Measurements from ENCODE around the gene MSRB3.

Gene MSRB3

GRCh38 chr12:65493913-65494245, 215.4 kb downstream of the MSRB3 start:
- Mint-ChIP-seq H3K27me3 (peaks cover 10% of the 10 kb centered on the region), H3K4me3 (no peak overlapping the region), H3K9me3 (peaks cover 2% of the 10 kb centered on the region), H3K4me1 (no peaks in the 10 kb centered on the region), H3K36me3 (no peaks in the 10 kb centered on the region), H3K27ac (no peak overlapping the region)
- ATAC-seq = no peak

GRCh38 chr12:65494537-65494936, 216.1 kb downstream of the MSRB3 start:
- Mint-ChIP-seq H3K4me1 (no peaks in the 10 kb centered on the region), H3K27me3 (peaks cover 10% of the 10 kb centered on the region), H3K9me3 (peaks cover 2% of the 10 kb centered on the region), H3K36me3 (no peaks in the 10 kb centered on the region), H3K4me3 (no peak overlapping the region), H3K27ac (no peak overlapping the region)
- no peak for ATAC-seq

- Mint-ChIP-seq H3K27ac (no peak overlapping the region), H3K9me3 (peaks cover 2% of the 10 kb centered on the region), H3K4me3 (no peak overlapping the region), H3K27me3 (peaks cover 10% of the 10 kb centered on the region), H3K4me1 (no peaks in the 10 kb centered on the region), H3K36me3 (no peaks in the 10 kb centered on the region)
- ATAC-seq = peak; percentile 26
Observed at GRCh38 chr12:65495233-65495632, 216.8 kb downstream of the MSRB3 start.

- Mint-ChIP-seq H3K4me3 (no peak overlapping the region), H3K27me3 (peaks cover 10% of the 10 kb centered on the region), H3K36me3 (no peaks in the 10 kb centered on the region), H3K9me3 (peaks cover 2% of the 10 kb centered on the region), H3K4me1 (no peaks in the 10 kb centered on the region), H3K27ac (no peak overlapping the region)
- no peak for ATAC-seq
Observed at GRCh38 chr12:65496617-65497016, 218.1 kb downstream of the MSRB3 start.

GRCh38 chr12:65497660-65498059, 219.2 kb downstream of the MSRB3 start:
- Mint-ChIP-seq H3K9me3 (no peaks in the 10 kb centered on the region), H3K4me3 (no peak overlapping the region), H3K36me3 (no peaks in the 10 kb centered on the region), H3K27ac (no peak overlapping the region), H3K4me1 (no peaks in the 10 kb centered on the region), H3K27me3 (peaks cover 10% of the 10 kb centered on the region)
- no peak for ATAC-seq

DNA sequence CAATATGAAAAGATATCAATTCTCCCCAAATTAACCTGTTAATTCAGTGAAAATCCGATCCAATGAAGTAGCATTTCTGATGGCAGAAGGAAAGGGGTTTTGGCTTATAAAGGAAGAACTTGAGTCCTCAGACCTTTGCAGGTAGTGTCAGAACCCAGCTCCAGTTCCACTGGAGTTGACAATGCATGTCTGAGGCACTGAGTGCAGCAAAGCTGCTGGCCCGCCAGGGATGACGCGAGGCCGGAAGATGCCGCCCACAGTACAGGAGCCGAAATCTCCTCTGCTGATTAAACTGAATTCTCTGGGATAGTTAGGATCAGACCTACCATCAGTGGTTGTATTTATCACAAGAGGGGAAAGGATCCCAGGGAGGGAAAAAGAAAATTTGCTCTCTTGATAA, 220.7 kb downstream of the MSRB3 start:
- peaks cover 10% of the 10 kb centered on the region for H3K27me3 Mint-ChIP-seq
- ATAC-seq = no peak
- H3K36me3 Mint-ChIP-seq = no peaks in the 10 kb centered on the region
- no peak overlapping the region for H3K4me3 Mint-ChIP-seq
- H3K9me3 Mint-ChIP-seq = no peaks in the 10 kb centered on the region
- no peaks in the 10 kb centered on the region for H3K4me1 Mint-ChIP-seq
- H3K27ac Mint-ChIP-seq = no peak overlapping the region

DNA sequence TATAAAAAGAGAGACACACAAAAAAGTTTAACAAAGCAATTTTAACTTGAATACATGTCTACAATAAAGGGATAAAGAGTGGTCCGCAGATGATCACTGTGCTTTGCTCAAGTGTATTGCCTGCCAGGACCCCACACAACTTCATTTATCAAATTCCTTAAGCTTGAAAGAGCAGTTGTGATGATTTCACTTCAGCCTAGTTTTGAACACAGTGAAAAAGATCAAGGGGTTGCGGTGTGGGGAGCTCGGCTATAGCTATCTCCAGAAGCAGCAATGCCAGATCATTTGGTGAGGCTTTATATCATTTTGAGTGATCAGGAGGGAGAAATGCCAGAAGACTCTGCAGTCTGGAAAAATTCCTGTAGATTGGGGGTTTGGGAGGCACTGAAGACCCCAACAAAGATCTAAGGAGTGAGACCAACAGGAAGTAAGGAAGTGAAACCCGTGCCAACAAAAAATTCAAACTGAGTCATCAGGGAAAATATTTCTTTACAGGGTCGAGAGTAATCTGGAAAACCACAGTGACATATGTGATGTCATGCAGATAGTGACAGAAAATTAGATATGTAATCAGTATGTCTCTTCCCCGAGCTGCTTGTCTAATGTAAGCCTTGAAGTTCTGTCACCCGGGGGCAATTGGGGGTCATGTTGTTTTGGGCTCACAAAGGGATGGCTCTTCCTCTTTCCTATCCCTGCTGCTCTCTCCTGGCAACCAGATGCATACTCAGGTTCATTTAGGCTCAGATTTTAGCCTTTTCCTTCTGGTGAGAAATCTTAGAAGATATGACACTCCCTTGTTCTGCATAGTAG, 221.8 kb downstream of the MSRB3 start:
- Mint-ChIP-seq H3K9me3 (no peaks in the 10 kb centered on the region), H3K36me3 (no peaks in the 10 kb centered on the region), H3K4me3 (no peak overlapping the region), H3K27ac (no peak overlapping the region), H3K4me1 (no peaks in the 10 kb centered on the region), H3K27me3 (peaks cover 2% of the 10 kb centered on the region)
- no peak for ATAC-seq

- H3K36me3 Mint-ChIP-seq = no peaks in the 10 kb centered on the region
- no peak overlapping the region for H3K27ac Mint-ChIP-seq
- no peaks in the 10 kb centered on the region for H3K9me3 Mint-ChIP-seq
- H3K4me3 Mint-ChIP-seq = no peak overlapping the region
- ATAC-seq = no peak
- H3K27me3 Mint-ChIP-seq = no peaks in the 10 kb centered on the region
- no peaks in the 10 kb centered on the region for H3K4me1 Mint-ChIP-seq
Observed at GRCh38 chr12:65501093-65501621, 222.7 kb downstream of the MSRB3 start.

- ATAC-seq = no peak
- no peak overlapping the region for H3K4me3 Mint-ChIP-seq
- H3K27me3 Mint-ChIP-seq = no peaks in the 10 kb centered on the region
- no peak overlapping the region for H3K27ac Mint-ChIP-seq
- no peaks in the 10 kb centered on the region for H3K9me3 Mint-ChIP-seq
- no peaks in the 10 kb centered on the region for H3K36me3 Mint-ChIP-seq
- no peaks in the 10 kb centered on the region for H3K4me1 Mint-ChIP-seq
Observed at GRCh38 chr12:65501935-65502334, 223.5 kb downstream of the MSRB3 start.

- H3K36me3 Mint-ChIP-seq = no peaks in the 10 kb centered on the region
- H3K27ac Mint-ChIP-seq = no peak overlapping the region
- no peak overlapping the region for H3K4me3 Mint-ChIP-seq
- no peaks in the 10 kb centered on the region for H3K27me3 Mint-ChIP-seq
- H3K4me1 Mint-ChIP-seq = no peaks in the 10 kb centered on the region
- ATAC-seq = no peak
- no peaks in the 10 kb centered on the region for H3K9me3 Mint-ChIP-seq
Observed at GRCh38 chr12:65504417-65504816, 225.9 kb downstream of the MSRB3 start.

GRCh38 chr12:65505386-65506121, 227.1 kb downstream of the MSRB3 start:
- Mint-ChIP-seq H3K4me1 (no peaks in the 10 kb centered on the region), H3K27me3 (no peaks in the 10 kb centered on the region), H3K9me3 (no peaks in the 10 kb centered on the region), H3K27ac (no peak overlapping the region), H3K36me3 (no peaks in the 10 kb centered on the region), H3K4me3 (no peak overlapping the region)
- no peak for ATAC-seq

GRCh38 chr12:65508276-65509035, 230.0 kb downstream of the MSRB3 start:
- H3K36me3 Mint-ChIP-seq = no peaks in the 10 kb centered on the region
- H3K4me3 Mint-ChIP-seq = no peak overlapping the region
- no peaks in the 10 kb centered on the region for H3K9me3 Mint-ChIP-seq
- H3K27me3 Mint-ChIP-seq = no peaks in the 10 kb centered on the region
- ATAC-seq = no peak
- H3K27ac Mint-ChIP-seq = no peak overlapping the region
- H3K4me1 Mint-ChIP-seq = no peaks in the 10 kb centered on the region

GRCh38 chr12:65510007-65510406, 231.5 kb downstream of the MSRB3 start:
- Mint-ChIP-seq H3K4me1 (no peaks in the 10 kb centered on the region), H3K9me3 (no peaks in the 10 kb centered on the region), H3K4me3 (no peak overlapping the region), H3K36me3 (no peaks in the 10 kb centered on the region), H3K27me3 (no peaks in the 10 kb centered on the region), H3K27ac (no peak overlapping the region)
- no peak for ATAC-seq

DNA sequence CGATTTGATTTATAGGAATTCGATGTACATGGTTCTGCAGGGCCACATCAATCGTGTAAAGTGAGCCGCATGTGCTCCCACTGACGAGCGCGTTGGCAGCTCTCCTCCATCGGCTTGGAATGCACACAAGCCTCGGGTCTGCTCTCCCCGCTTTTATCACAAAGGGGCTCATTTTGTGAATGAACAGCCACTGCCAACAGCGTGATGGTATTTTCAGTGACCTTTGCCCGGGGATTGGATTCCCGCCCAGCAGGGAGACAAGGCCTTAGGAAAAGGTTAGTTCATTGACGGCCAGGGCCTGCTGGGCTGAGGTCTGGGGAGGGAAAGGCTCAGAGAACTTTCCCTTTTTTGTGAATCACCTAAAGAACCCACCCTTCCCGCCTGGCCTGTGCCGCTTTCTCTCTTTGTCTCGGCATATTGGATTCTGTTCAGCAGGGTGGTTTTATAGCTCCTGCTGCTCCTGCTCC, 232.1 kb downstream of the MSRB3 start:
- Mint-ChIP-seq H3K4me1 (no peaks in the 10 kb centered on the region), H3K27ac (no peak overlapping the region), H3K4me3 (no peak overlapping the region), H3K36me3 (no peaks in the 10 kb centered on the region), H3K9me3 (no peaks in the 10 kb centered on the region), H3K27me3 (no peaks in the 10 kb centered on the region)
- no peak for ATAC-seq

- H3K9me3 Mint-ChIP-seq = no peaks in the 10 kb centered on the region
- H3K36me3 Mint-ChIP-seq = no peaks in the 10 kb centered on the region
- no peaks in the 10 kb centered on the region for H3K4me1 Mint-ChIP-seq
- H3K27me3 Mint-ChIP-seq = no peaks in the 10 kb centered on the region
- no peak overlapping the region for H3K4me3 Mint-ChIP-seq
- no peak overlapping the region for H3K27ac Mint-ChIP-seq
- ATAC-seq = no peak
Observed at GRCh38 chr12:65511134-65511834, 232.8 kb downstream of the MSRB3 start.
